ENCODE measurements around the gene BCL2L15. TPM values are rescaled to one million over a fixed set of nuclear protein-coding genes. Genes with fewer than 3 reads are reported as not detected.
A peak's percentile ranks its signal among the peaks of the same experiment; 100 is the strongest.

Gene BCL2L15
- total RNA-seq, 1 donor from 2014 or later: 0.14 TPM

- H3K79me2 ChIP-seq (ENCODE audit: insufficient read depth, low read length): peaks cover 12% of the 10 kb centered on the region
- no peak overlapping the region for H2AFZ ChIP-seq (ENCODE audit: low read depth, low read length)
- FAIRE-seq: no peak
- Mint-ChIP-seq H3K27me3 (ENCODE audit: low read depth, unreplicated experiment) (no peaks in the 10 kb centered on the region), H3K36me3 (ENCODE audit: low read depth, unreplicated experiment) (peaks cover 15% of the 10 kb centered on the region), H3K27ac (ENCODE audit: unreplicated experiment) (no peak overlapping the region), H3K4me1 (ENCODE audit: low read depth, unreplicated experiment) (peaks cover 5% of the 10 kb centered on the region), H3K4me3 (ENCODE audit: unreplicated experiment) (no peak overlapping the region), H3K9me3 (ENCODE audit: unreplicated experiment) (no peaks in the 10 kb centered on the region)
- TF ChIP-seq EZH2 (IDR thresholded peaks at IDR 0.05; ENCODE audit: insufficient read depth, low read length): no peak
- H3K9ac ChIP-seq (ENCODE audit: low read length): no peak overlapping the region
- peaks cover 9% of the 10 kb centered on the region for H3K4me1 ChIP-seq (ENCODE audit: insufficient read depth, low read length)
- peaks cover 42% of the 10 kb centered on the region for H3K36me3 ChIP-seq (ENCODE audit: insufficient read depth, low read length)
- DNase-seq (ENCODE audit: low read depth): no peak
- no peaks in the 10 kb centered on the region for H3K9me3 ChIP-seq (ENCODE audit: insufficient read depth, low read depth, low read length)
- H3K4me2 ChIP-seq (ENCODE audit: low read length): no peak overlapping the region
- no peaks in the 10 kb centered on the region for H4K20me1 ChIP-seq (ENCODE audit: insufficient read depth, low read length)
- no peak overlapping the region for H3K4me3 ChIP-seq (ENCODE audit: insufficient read depth, low read depth, low read length)
- H3K27me3 ChIP-seq (ENCODE audit: insufficient read depth, low read length): no peaks in the 10 kb centered on the region
- H3K27ac ChIP-seq (ENCODE audit: low read depth, low read length): no peak overlapping the region
These were observed 10.9 kb upstream of the BCL2L15 start for GRCh38 chr1:113898241-113898814.

- Mint-ChIP-seq H3K27me3 (ENCODE audit: low read depth, unreplicated experiment) (no peaks in the 10 kb centered on the region), H3K4me3 (ENCODE audit: unreplicated experiment) (no peak overlapping the region), H3K36me3 (ENCODE audit: low read depth, unreplicated experiment) (peaks cover 15% of the 10 kb centered on the region), H3K27ac (ENCODE audit: unreplicated experiment) (no peak overlapping the region), H3K4me1 (ENCODE audit: low read depth, unreplicated experiment) (peaks cover 5% of the 10 kb centered on the region), H3K9me3 (ENCODE audit: unreplicated experiment) (no peaks in the 10 kb centered on the region)
- Histone ChIP-seq H3K9ac (ENCODE audit: low read length) (peak overlapping the region; percentile 13), H3K27ac (ENCODE audit: low read depth, low read length) (no peak overlapping the region), H3K27me3 (ENCODE audit: insufficient read depth, low read length) (no peaks in the 10 kb centered on the region), H4K20me1 (ENCODE audit: insufficient read depth, low read length) (no peaks in the 10 kb centered on the region), H3K4me2 (ENCODE audit: low read length) (peak overlapping the region; percentile 47), H3K4me3 (ENCODE audit: insufficient read depth, low read depth, low read length) (no peak overlapping the region), H3K36me3 (ENCODE audit: insufficient read depth, low read length) (peaks cover 34% of the 10 kb centered on the region), H2AFZ (ENCODE audit: low read depth, low read length) (no peak overlapping the region), H3K9me3 (ENCODE audit: insufficient read depth, low read depth, low read length) (no peaks in the 10 kb centered on the region), H3K4me1 (ENCODE audit: insufficient read depth, low read length) (peaks cover 9% of the 10 kb centered on the region), H3K79me2 (ENCODE audit: insufficient read depth, low read length) (no peaks in the 10 kb centered on the region)
- TF ChIP-seq, protein P1, sequence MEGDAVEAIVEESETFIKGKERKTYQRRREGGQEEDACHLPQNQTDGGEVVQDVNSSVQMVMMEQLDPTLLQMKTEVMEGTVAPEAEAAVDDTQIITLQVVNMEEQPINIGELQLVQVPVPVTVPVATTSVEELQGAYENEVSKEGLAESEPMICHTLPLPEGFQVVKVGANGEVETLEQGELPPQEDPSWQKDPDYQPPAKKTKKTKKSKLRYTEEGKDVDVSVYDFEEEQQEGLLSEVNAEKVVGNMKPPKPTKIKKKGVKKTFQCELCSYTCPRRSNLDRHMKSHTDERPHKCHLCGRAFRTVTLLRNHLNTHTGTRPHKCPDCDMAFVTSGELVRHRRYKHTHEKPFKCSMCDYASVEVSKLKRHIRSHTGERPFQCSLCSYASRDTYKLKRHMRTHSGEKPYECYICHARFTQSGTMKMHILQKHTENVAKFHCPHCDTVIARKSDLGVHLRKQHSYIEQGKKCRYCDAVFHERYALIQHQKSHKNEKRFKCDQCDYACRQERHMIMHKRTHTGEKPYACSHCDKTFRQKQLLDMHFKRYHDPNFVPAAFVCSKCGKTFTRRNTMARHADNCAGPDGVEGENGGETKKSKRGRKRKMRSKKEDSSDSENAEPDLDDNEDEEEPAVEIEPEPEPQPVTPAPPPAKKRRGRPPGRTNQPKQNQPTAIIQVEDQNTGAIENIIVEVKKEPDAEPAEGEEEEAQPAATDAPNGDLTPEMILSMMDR (IDR thresholded peaks at IDR 0.05; ENCODE audit: insufficient read depth, low read depth, low read length): no peak
- TF ChIP-seq EZH2 (IDR thresholded peaks at IDR 0.05; ENCODE audit: insufficient read depth, low read length): no peak
- DNase-seq (ENCODE audit: low read depth) (peak; percentile 68), FAIRE-seq (no peak)
These were observed 8.6 kb upstream of the BCL2L15 start for GRCh38 chr1:113895961-113896360.

DNA sequence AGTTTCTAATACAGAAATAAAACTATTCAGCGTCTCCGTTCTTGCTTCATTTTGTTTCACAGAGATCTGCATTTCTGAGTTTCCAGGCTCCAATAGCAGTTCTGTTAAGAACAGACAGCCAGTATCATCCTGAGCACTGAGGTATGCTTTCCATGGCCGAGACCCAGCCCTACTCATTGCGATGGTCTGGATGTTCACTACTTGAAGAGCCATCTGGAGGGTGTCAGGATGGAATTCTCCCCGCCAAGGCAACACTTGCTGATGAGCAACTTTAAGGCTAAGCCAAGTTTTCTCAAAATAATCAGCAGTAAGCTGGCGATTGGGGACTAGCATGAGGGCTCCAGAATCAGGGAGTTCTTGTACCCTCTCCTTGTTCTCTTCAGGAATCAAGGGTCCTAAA is 7.7 kb upstream of the BCL2L15 start:
- peaks cover 9% of the 10 kb centered on the region for H3K4me1 ChIP-seq (ENCODE audit: insufficient read depth, low read length)
- H3K79me2 ChIP-seq (ENCODE audit: insufficient read depth, low read length): no peaks in the 10 kb centered on the region
- no peak for FAIRE-seq

More for the DNA sequence above, 7.7 kb upstream of the BCL2L15 start:
- no peak for DNase-seq (ENCODE audit: low read depth)
- no peaks in the 10 kb centered on the region for H4K20me1 ChIP-seq (ENCODE audit: insufficient read depth, low read length)
- Mint-ChIP-seq H3K4me1 (ENCODE audit: low read depth, unreplicated experiment) (peaks cover 5% of the 10 kb centered on the region), H3K36me3 (ENCODE audit: low read depth, unreplicated experiment) (peaks cover 15% of the 10 kb centered on the region), H3K4me3 (ENCODE audit: unreplicated experiment) (no peak overlapping the region), H3K27me3 (ENCODE audit: low read depth, unreplicated experiment) (peaks cover 3% of the 10 kb centered on the region), H3K27ac (ENCODE audit: unreplicated experiment) (no peak overlapping the region), H3K9me3 (ENCODE audit: unreplicated experiment) (no peaks in the 10 kb centered on the region)
- no peak overlapping the region for H3K9ac ChIP-seq (ENCODE audit: low read length)
- no peak overlapping the region for H2AFZ ChIP-seq (ENCODE audit: low read depth, low read length)
- no peak overlapping the region for H3K4me3 ChIP-seq (ENCODE audit: insufficient read depth, low read depth, low read length)
- no peak overlapping the region for H3K27ac ChIP-seq (ENCODE audit: low read depth, low read length)
- no peaks in the 10 kb centered on the region for H3K27me3 ChIP-seq (ENCODE audit: insufficient read depth, low read length)
- no peaks in the 10 kb centered on the region for H3K9me3 ChIP-seq (ENCODE audit: insufficient read depth, low read depth, low read length)
- TF ChIP-seq, protein P1 (IDR thresholded peaks at IDR 0.05; ENCODE audit: insufficient read depth, low read depth, low read length): no peak
- TF ChIP-seq EZH2 (IDR thresholded peaks at IDR 0.05; ENCODE audit: insufficient read depth, low read length): no peak
- no peak overlapping the region for H3K4me2 ChIP-seq (ENCODE audit: low read length)
- peaks cover 32% of the 10 kb centered on the region for H3K36me3 ChIP-seq (ENCODE audit: insufficient read depth, low read length)
